Thyroid gland (tissue), 4 donors: ENCODE data around the gene SV2B. TPM values are rescaled to one million over a fixed set of nuclear protein-coding genes. Genes with fewer than 3 reads are reported as not detected.

Experiments
- DNase-seq, 2 donors: peaks; one replicate each; pipeline ENCODE4 v3.0.0-alpha.2; 2019
- H3K27ac ChIP-seq, 3 donors: fragments of 200-600 bp; sonication (generic); 1 replicate in 2 of 3; 2 replicates in 1 of 3; pipeline ENCODE4 v1.5.1; 2016 to 2019; ENCODE audit warnings: mild to moderate bottlenecking in 1 of 3, moderate library complexity in 1 of 3
- H3K27me3 ChIP-seq: fragments of 200-600 bp; sonication (generic); one replicate; pipeline ENCODE4 v1.5.1; 2019
- H3K36me3 ChIP-seq, 2 donors: fragments of 200-600 bp; sonication (generic); one replicate each; pipeline ENCODE4 v1.5.1; 2016 to 2019
- H3K4me1 ChIP-seq, 2 donors: fragments of 200-600 bp; sonication (generic); one replicate each; pipeline ENCODE4 v1.5.1; 2017 to 2019
- H3K4me3 ChIP-seq, 3 donors: fragments of 200-600 bp; sonication (generic); replicated peaks in 1 of 3; 1 replicate in 2 of 3; 2 replicates in 1 of 3; pipeline ENCODE4 v1.5.1; 2016; ENCODE audit warnings: mild to moderate bottlenecking in 1 of 3
- H3K9me3 ChIP-seq: fragments of 200-600 bp; sonication (generic); one replicate; pipeline ENCODE4 v1.5.1; 2017
- CTCF ChIP-seq, 6 experiments: fragments of 200-600 bp in 3 of 6; fragments of 450-650 bp in 3 of 6; sonication (generic) in 3 of 6; IDR thresholded peaks; one replicate each; pipeline ENCODE4 v1.5.1; 2016 to 2019; ENCODE audit warnings: antibody characterized with exemption in 6 of 6, mild to moderate bottlenecking in 2 of 6, inconsistent platforms in 1 of 6, moderate library complexity in 1 of 6
- POLR2A ChIP-seq, 2 donors: fragments of 450-650 bp; IDR thresholded peaks; one replicate each; pipeline ENCODE4 v1.6.1; 2017; ENCODE audit warnings: antibody characterized with exemption in 2 of 2, mild to moderate bottlenecking in 2 of 2, moderate library complexity in 1 of 2
- WGBS, 2 donors: methylation state at CpG; one replicate each; pipeline ENCODE4 v1.1.5; 2017; 5-methylcytosine and 5-hydroxymethylcytosine counted together
- intact Hi-C: fragments of 100-400 bp; cut with DNase I; formaldehyde crosslinking; loops from one replicate; pipeline ENCODE4 v1.15.1; 2023
- total RNA-seq, 4 donors: library from RNA; depleted of rRNA; stranded (reverse); fragments of >200 nt; gene quantifications; one replicate each; pipeline ENCODE4 v1.2.3, GENCODE V29; 2016

The SV2B gene
- total RNA-seq, 4 donors from 2014 or later = 0.83 to 3.9 (median 2.2) TPM

GRCh38 chr15:91127236-91127955 lies 27.3 kb downstream of the SV2B start:
- no peaks in the 10 kb centered on the region for H3K27me3 ChIP-seq
- no peak overlapping the region for H3K4me3 ChIP-seq
- DNase-seq = no peak
- H3K4me1 ChIP-seq = no peaks in the 10 kb centered on the region
- no peaks in the 10 kb centered on the region for H3K36me3 ChIP-seq
- WGBS, 2 donors = 26 to 29% methylated on average over 7 of the region's 7 CpGs
- TF ChIP-seq POLR2A (IDR thresholded peaks at IDR 0.05) (no peak), CTCF (IDR thresholded peaks at IDR 0.05) (no peak)
- no peaks in the 10 kb centered on the region for H3K9me3 ChIP-seq
- no peak overlapping the region for H3K27ac ChIP-seq
- intact Hi-C loops = no loop called here

- Histone ChIP-seq H3K27me3 (no peaks in the 10 kb centered on the region), H3K27ac (no peak overlapping the region), H3K9me3 (no peaks in the 10 kb centered on the region), H3K36me3 (no peaks in the 10 kb centered on the region), H3K4me3 (no peak overlapping the region), H3K4me1 (no peaks in the 10 kb centered on the region)
- WGBS, 2 donors = 81 to 88% methylated on average over 4 of the region's 4 CpGs
- TF ChIP-seq CTCF (IDR thresholded peaks at IDR 0.05) = no peak
- TF ChIP-seq POLR2A (IDR thresholded peaks at IDR 0.05) = no peak
- no peak for DNase-seq
- intact Hi-C loops = no loop called here
Measured at GRCh38 chr15:91128016-91128415, 28.0 kb downstream of the SV2B start.

GRCh38 chr15:91129436-91129835 lies 29.4 kb downstream of the SV2B start:
- intact Hi-C loops = no loop called here
- H3K4me1 ChIP-seq = no peaks in the 10 kb centered on the region
- WGBS, 2 donors = 91 to 95% methylated on average over 6 of the region's 6 CpGs
- H3K36me3 ChIP-seq = no peaks in the 10 kb centered on the region
- no peak overlapping the region for H3K4me3 ChIP-seq
- no peaks in the 10 kb centered on the region for H3K9me3 ChIP-seq
- H3K27ac ChIP-seq = no peak overlapping the region
- H3K27me3 ChIP-seq = no peaks in the 10 kb centered on the region
- no peak for DNase-seq
- TF ChIP-seq POLR2A (IDR thresholded peaks at IDR 0.05) (no peak), CTCF (IDR thresholded peaks at IDR 0.05) (no peak)

GRCh38 chr15:91132079-91132478 lies 32.0 kb downstream of the SV2B start:
- no peak for DNase-seq
- intact Hi-C loops = no loop called here
- Histone ChIP-seq H3K4me3 (no peak overlapping the region), H3K4me1 (no peaks in the 10 kb centered on the region), H3K9me3 (no peaks in the 10 kb centered on the region), H3K27me3 (no peaks in the 10 kb centered on the region), H3K36me3 (no peaks in the 10 kb centered on the region), H3K27ac (no peak overlapping the region)
- WGBS, 2 donors = 86% methylated on average over 7 of the region's 7 CpGs
- TF ChIP-seq POLR2A (IDR thresholded peaks at IDR 0.05) = no peak
- TF ChIP-seq CTCF (IDR thresholded peaks at IDR 0.05) = no peak

GRCh38 chr15:91133511-91133910 lies 33.5 kb downstream of the SV2B start:
- no peak overlapping the region for H3K27ac ChIP-seq
- no peaks in the 10 kb centered on the region for H3K27me3 ChIP-seq
- intact Hi-C loops = no loop called here
- TF ChIP-seq CTCF (IDR thresholded peaks at IDR 0.05) = no peak
- no peak for TF ChIP-seq POLR2A (IDR thresholded peaks at IDR 0.05)
- H3K9me3 ChIP-seq = no peaks in the 10 kb centered on the region
- H3K4me1 ChIP-seq = no peaks in the 10 kb centered on the region
- 70 to 79% methylated on average over 8 of the region's 8 CpGs for WGBS, 2 donors
- H3K4me3 ChIP-seq = no peak overlapping the region
- no peaks in the 10 kb centered on the region for H3K36me3 ChIP-seq
- DNase-seq = no peak
